Fibroblast of lung (primary cell): ENCODE measurements around the gene GNAO1. TPM values are rescaled to one million over a fixed set of nuclear protein-coding genes. Genes with fewer than 3 reads are reported as not detected.

ENCODE experiments used
- DNase-seq, 2 donors: peaks; one replicate each; pipeline versions ENCODE4 v3.0.0 to v3.0.0-alpha.2; 2010; ENCODE audit warnings: low read depth in 2 of 2
- H2AFZ ChIP-seq: 2 replicates; pipeline ENCODE4 v1.5.1; 2012; ENCODE audit warnings: low read length, control low read depth, inconsistent platforms
- H3K27ac ChIP-seq: 2 replicates; pipeline ENCODE4 v1.5.1; 2011; ENCODE audit warnings: low read length, control low read depth; ENCODE audit not compliant: insufficient read depth
- H3K27me3 ChIP-seq: 2 replicates; pipeline ENCODE4 v1.5.1; 2011; ENCODE audit warnings: mild to moderate bottlenecking, low read length; ENCODE audit not compliant: control insufficient read depth, insufficient read depth
- H3K36me3 ChIP-seq: 2 replicates; pipeline ENCODE4 v1.5.1; 2011; ENCODE audit warnings: low read length; ENCODE audit not compliant: control insufficient read depth, insufficient read depth
- H3K4me1 ChIP-seq: 2 replicates; pipeline ENCODE4 v1.5.1; 2011; ENCODE audit warnings: low read length; ENCODE audit not compliant: control insufficient read depth, insufficient read depth; ENCODE audit errors: extremely low read depth
- H3K4me2 ChIP-seq: 2 replicates; pipeline ENCODE4 v1.5.1; 2011; ENCODE audit warnings: low read length, control low read depth; ENCODE audit not compliant: insufficient read depth; ENCODE audit errors: extremely low read depth
- H3K4me3 ChIP-seq, 4 experiments: fragments of 200-600 bp in 1 of 4; sonication (generic) in 1 of 4; replicated peaks in 1 of 4; 2 replicates each; pipeline ENCODE4 v1.5.1; 2011 to 2016; ENCODE audit warnings: low read length in 4 of 4, low read depth in 3 of 4, mild to moderate bottlenecking in 3 of 4, control low read depth in 2 of 4, inconsistent platforms in 1 of 4, mixed read lengths in 1 of 4; ENCODE audit not compliant: insufficient read depth in 1 of 4; ENCODE audit errors: control extremely low read depth in 1 of 4
- H3K79me2 ChIP-seq: 2 replicates; pipeline ENCODE4 v1.5.1; 2012; ENCODE audit warnings: mild to moderate bottlenecking, low read length, inconsistent platforms; ENCODE audit not compliant: control insufficient read depth, insufficient read depth
- H3K9ac ChIP-seq: 2 replicates; pipeline ENCODE4 v1.5.1; 2011; ENCODE audit warnings: mild to moderate bottlenecking, low read length, control low read depth; ENCODE audit not compliant: insufficient read depth
- H3K9me3 ChIP-seq: 2 replicates; pipeline ENCODE4 v1.5.1; 2012; ENCODE audit warnings: low read depth, low read length; ENCODE audit not compliant: control insufficient read depth, insufficient read depth
- H4K20me1 ChIP-seq: 2 replicates; pipeline ENCODE4 v1.5.1; 2011; ENCODE audit warnings: low read length; ENCODE audit not compliant: control insufficient read depth, insufficient read depth; ENCODE audit errors: extremely low read depth
- CTCF ChIP-seq, 2 donors: IDR thresholded peaks in 1 of 2; conservative IDR thresholded peaks in 1 of 2; 1 replicate in 1 of 2; 2 replicates in 1 of 2; pipeline ENCODE4 v1.5.1; 2011 to 2012; ENCODE audit warnings: low read length in 2 of 2, control low read depth in 1 of 2, inconsistent platforms in 1 of 2, low read depth in 1 of 2, mild to moderate bottlenecking in 1 of 2
- EZH2 ChIP-seq: IDR thresholded peaks from 2 replicates; pipeline ENCODE4 v1.5.1; 2012; ENCODE audit warnings: low read length, control low read depth, mild to moderate bottlenecking; ENCODE audit errors: missing control alignments
- polyA plus RNA-seq, 2 donors: library from polyadenylated mRNA; depleted of rRNA in 1 of 2; stranded (reverse) in 1 of 2; unstranded in 1 of 2; fragments of >200 nt; gene quantifications; 2 replicates each; pipeline ENCODE4 v1.2.1, GENCODE V29; 2011 to 2012; ENCODE audit warnings: missing spikeins in 1 of 2
- total RNA-seq: library from RNA; depleted of rRNA; stranded (reverse); fragments of >200 nt; gene quantifications from 2 replicates; pipeline ENCODE4 v1.2.1, GENCODE V29; 2014

Gene GNAO1
- total and polyA plus RNA-seq, 2 donors (not counting 1 experiment from before 2014, with no cell fraction given): 0.14 to 0.17 TPM

GRCh38 chr16:56181401-56181800 lies 9.9 kb upstream of the GNAO1 start:
- Histone ChIP-seq H3K9me3 (no peaks in the 10 kb centered on the region), H3K4me1 (no peaks in the 10 kb centered on the region), H3K79me2 (no peaks in the 10 kb centered on the region), H3K27me3 (no peaks in the 10 kb centered on the region), H2AFZ (no peak overlapping the region), H3K36me3 (no peaks in the 10 kb centered on the region), H3K4me2 (no peak overlapping the region), H3K27ac (no peak overlapping the region), H4K20me1 (no peaks in the 10 kb centered on the region), H3K4me3 (no peak overlapping the region), H3K9ac (no peak overlapping the region)
- no peak for DNase-seq
- TF ChIP-seq CTCF (conservative IDR thresholded peaks at IDR 0.05 in 1 of 2, IDR thresholded peaks at IDR 0.05 in 1 of 2; ENCODE audit: low read depth in 1 of 2, low read length in 2 of 2) (no peak), EZH2 (no peak)

GRCh38 chr16:56183266-56183665 lies 8.0 kb upstream of the GNAO1 start:
- H3K79me2 ChIP-seq: no peaks in the 10 kb centered on the region
- H3K4me1 ChIP-seq: no peaks in the 10 kb centered on the region
- no peaks in the 10 kb centered on the region for H3K27me3 ChIP-seq
- H4K20me1 ChIP-seq: no peaks in the 10 kb centered on the region
- no peak overlapping the region for H2AFZ ChIP-seq
- TF ChIP-seq CTCF (conservative IDR thresholded peaks at IDR 0.05 in 1 of 2, IDR thresholded peaks at IDR 0.05 in 1 of 2; ENCODE audit: low read depth in 1 of 2, low read length in 2 of 2): no peak
- no peak for TF ChIP-seq EZH2
- no peak overlapping the region for H3K9ac ChIP-seq
- H3K4me2 ChIP-seq: no peak overlapping the region
- H3K9me3 ChIP-seq: no peaks in the 10 kb centered on the region
- no peaks in the 10 kb centered on the region for H3K36me3 ChIP-seq
- no peak overlapping the region for H3K4me3 ChIP-seq
- DNase-seq: no peak
- no peak overlapping the region for H3K27ac ChIP-seq

GRCh38 chr16:56190048-56190676 lies 1.1 kb upstream of the GNAO1 start:
- Histone ChIP-seq H2AFZ (no peak overlapping the region), H4K20me1 (no peaks in the 10 kb centered on the region), H3K27ac (no peak overlapping the region), H3K4me1 (no peaks in the 10 kb centered on the region), H3K9me3 (no peaks in the 10 kb centered on the region), H3K4me2 (peak overlapping the region; percentile 59), H3K9ac (no peak overlapping the region), H3K27me3 (peaks cover 25% of the 10 kb centered on the region), H3K4me3 (peak overlapping the region in 2 of 4 experiments; percentile 38 to 39), H3K79me2 (no peaks in the 10 kb centered on the region), H3K36me3 (no peaks in the 10 kb centered on the region)
- no peak for DNase-seq
- TF ChIP-seq CTCF (conservative IDR thresholded peaks at IDR 0.05 in 1 of 2, IDR thresholded peaks at IDR 0.05 in 1 of 2; ENCODE audit: low read depth in 1 of 2, low read length in 2 of 2) (no peak), EZH2 (peak; percentile 69)
